Measurements from ENCODE around the gene GASK1A. TPM values are rescaled to one million over a fixed set of nuclear protein-coding genes. Genes with fewer than 3 reads are reported as not detected.

Gene GASK1A
- total RNA-seq, 1 experiment from 2014 or later: not detected

GRCh38 chr3:42999212-42999611 lies 20.1 kb downstream of the GASK1A start:
- Histone ChIP-seq H3K4me3 (ENCODE audit: low read depth in 2 of 2, low read length in 2 of 2) (no peak overlapping the region), H3K27ac (ENCODE audit: low read length) (no peak overlapping the region), H3K4me1 (ENCODE audit: control insufficient read depth, insufficient read depth, low read length) (no peaks in the 10 kb centered on the region), H3K36me3 (ENCODE audit: control insufficient read depth, insufficient read depth, low read length) (no peaks in the 10 kb centered on the region), H3K27me3 (ENCODE audit: control insufficient read depth, insufficient read depth, low read length) (no peaks in the 10 kb centered on the region), H3K9me3 (ENCODE audit: control insufficient read depth, insufficient read depth, low read depth, low read length) (no peaks in the 10 kb centered on the region)
- TF ChIP-seq CTCF (IDR thresholded peaks at IDR 0.05): no peak
- no peak for TF ChIP-seq TCF7L2 (IDR thresholded peaks at IDR 0.05; ENCODE audit: low read depth, low read length)
- no peak for TF ChIP-seq POLR2AphosphoS5 (IDR thresholded peaks at IDR 0.05; ENCODE audit: low read depth, low read length)
- TF ChIP-seq SIN3A (IDR thresholded peaks at IDR 0.05; ENCODE audit: borderline replicate concordance, insufficient read depth, low read depth, low read length): no peak
- no peak for TF ChIP-seq REST (IDR thresholded peaks at IDR 0.05; ENCODE audit: insufficient read depth in 1 of 2, low read depth in 2 of 2, low read length in 1 of 2)
- no peak for ATAC-seq
- intact Hi-C loops (cut with micrococcal nuclease; ENCODE audit: unreplicated experiment) (no loop called here), in situ Hi-C loops (cut with HindIII; ENCODE audit: low pct_unique_long_range_greater_than_20kb, low sequenced_read_pairs) (no loop called here)
- ChIA-PET POLR2A (no interaction called here), CTCF (no interaction called here)
- no peak for DNase-seq (ENCODE audit: low read depth, low spot score)
- no TSS peak for BruUV-seq (replicated peaks)

- intact Hi-C loops (cut with micrococcal nuclease; ENCODE audit: unreplicated experiment) (no loop called here), in situ Hi-C loops (cut with HindIII; ENCODE audit: low pct_unique_long_range_greater_than_20kb, low sequenced_read_pairs) (no loop called here)
- TF ChIP-seq SIN3A (IDR thresholded peaks at IDR 0.05; ENCODE audit: borderline replicate concordance, insufficient read depth, low read depth, low read length) (no peak), CTCF (IDR thresholded peaks at IDR 0.05) (no peak), REST (IDR thresholded peaks at IDR 0.05; ENCODE audit: insufficient read depth in 1 of 2, low read depth in 2 of 2, low read length in 1 of 2) (no peak), TCF7L2 (IDR thresholded peaks at IDR 0.05; ENCODE audit: low read depth, low read length) (no peak), POLR2AphosphoS5 (IDR thresholded peaks at IDR 0.05; ENCODE audit: low read depth, low read length) (no peak)
- ChIA-PET CTCF (no interaction called here), POLR2A (no interaction called here)
- ATAC-seq (no peak), DNase-seq (ENCODE audit: low read depth, low spot score) (no peak)
- H3K4me3 ChIP-seq (ENCODE audit: low read depth in 2 of 2, low read length in 2 of 2): no peak overlapping the region
- no TSS peak for BruUV-seq (replicated peaks)
- H3K9me3 ChIP-seq (ENCODE audit: control insufficient read depth, insufficient read depth, low read depth, low read length): no peaks in the 10 kb centered on the region
- no peaks in the 10 kb centered on the region for H3K36me3 ChIP-seq (ENCODE audit: control insufficient read depth, insufficient read depth, low read length)
- H3K4me1 ChIP-seq (ENCODE audit: control insufficient read depth, insufficient read depth, low read length): no peaks in the 10 kb centered on the region
- H3K27ac ChIP-seq (ENCODE audit: low read length): no peak overlapping the region
- H3K27me3 ChIP-seq (ENCODE audit: control insufficient read depth, insufficient read depth, low read length): no peaks in the 10 kb centered on the region
Observed at GRCh38 chr3:42999632-43000031, 20.5 kb downstream of the GASK1A start.
